SH-SY5Y (cell line): ENCODE data around the gene SEMA6B.

Source experiments
- GATA2 ChIP-seq: IDR thresholded peaks from 2 replicates; pipeline ENCODE4 v1.6.1; 2011; ENCODE audit warnings: mild to moderate bottlenecking, low read depth, low read length
- GATA3 ChIP-seq: IDR thresholded peaks from 2 replicates; pipeline ENCODE4 v1.6.1; 2011; ENCODE audit warnings: low read depth, mild to moderate bottlenecking, low read length, moderate library complexity

- no peak for TF ChIP-seq GATA2
- TF ChIP-seq GATA3: no peak
Observed at GRCh38 chr19:4547303-4548237, 11.9 kb downstream of the SEMA6B start.
